ENCODE measurements around the gene CHKB. TPM values are rescaled to one million over a fixed set of nuclear protein-coding genes. Genes with fewer than 3 reads are reported as not detected.
A peak's percentile ranks its signal among the peaks of the same experiment; 100 is the strongest.

Gene CHKB
- total and polyA plus RNA-seq, 10 of the 15 experiments (the other 5 are each of a cell fraction or from before 2014, with no cell fraction given): 10.0 to 93.9 (median 57.0) TPM

GRCh38 chr22:50542416-50542927 lies 40.2 kb downstream of the CHKB start (continued):
- no peak for TF ChIP-seq HSF1 (IDR thresholded peaks at IDR 0.05; ENCODE audit: low read depth, low read length)
- no peak for TF ChIP-seq FOS (IDR thresholded peaks at IDR 0.05; ENCODE audit: borderline replicate concordance, extremely low read depth, insufficient read length)
- no peak for TF ChIP-seq NFXL1 (IDR thresholded peaks at IDR 0.05; ENCODE audit: borderline replicate concordance)
- peak; percentile 70 for TF ChIP-seq ATF7 (IDR thresholded peaks at IDR 0.05; ENCODE audit: low read depth)
- peak; percentile 82 for TF ChIP-seq HDAC6 (IDR thresholded peaks at IDR 0.05; ENCODE audit: unreplicated experiment)
- no peak for TF ChIP-seq CEBPZ (IDR thresholded peaks at IDR 0.05; ENCODE audit: low read depth, low read length)
- TF ChIP-seq POLR2A (IDR thresholded peaks at IDR 0.05; ENCODE audit: low read depth, low read length): peak; percentile 86
- TF ChIP-seq ETV6 (conservative IDR thresholded peaks at IDR 0.05 in 1 of 2, IDR thresholded peaks at IDR 0.05 in 1 of 2; ENCODE audit: borderline replicate concordance in 1 of 2, low read depth in 1 of 2): peak in 1 of 2 experiments; percentile 79; a peak in 2 of 4 replicates
- 0 out of 2 replicates have a peak, but pooled peaks have one; percentile 57 for TF ChIP-seq ASH2L (IDR thresholded peaks at IDR 0.05; ENCODE audit: borderline replicate concordance, low read depth)
- TF ChIP-seq E2F8 (IDR thresholded peaks at IDR 0.05; ENCODE audit: low read depth, partially characterized antibody): no peak
- no peak for TF ChIP-seq STAT3 (IDR thresholded peaks at IDR 0.05; ENCODE audit: low read depth, low read length)
- TF ChIP-seq, protein P1, sequence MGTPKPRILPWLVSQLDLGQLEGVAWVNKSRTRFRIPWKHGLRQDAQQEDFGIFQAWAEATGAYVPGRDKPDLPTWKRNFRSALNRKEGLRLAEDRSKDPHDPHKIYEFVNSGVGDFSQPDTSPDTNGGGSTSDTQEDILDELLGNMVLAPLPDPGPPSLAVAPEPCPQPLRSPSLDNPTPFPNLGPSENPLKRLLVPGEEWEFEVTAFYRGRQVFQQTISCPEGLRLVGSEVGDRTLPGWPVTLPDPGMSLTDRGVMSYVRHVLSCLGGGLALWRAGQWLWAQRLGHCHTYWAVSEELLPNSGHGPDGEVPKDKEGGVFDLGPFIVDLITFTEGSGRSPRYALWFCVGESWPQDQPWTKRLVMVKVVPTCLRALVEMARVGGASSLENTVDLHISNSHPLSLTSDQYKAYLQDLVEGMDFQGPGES (IDR thresholded peaks at IDR 0.05): no peak
- TF ChIP-seq POLR2AphosphoS2 (IDR thresholded peaks at IDR 0.05; ENCODE audit: low read depth, low read length): no peak; the same call in 1 of the 2 replicates
- TF ChIP-seq JUND (IDR thresholded peaks at IDR 0.05; ENCODE audit: low read depth, low read length): 0 out of 2 replicates have a peak, but pooled peaks have one; percentile 59
- no peak for TF ChIP-seq KLF5 (IDR thresholded peaks at IDR 0.05; ENCODE audit: partially characterized antibody)
- TF ChIP-seq SMC3 (IDR thresholded peaks at IDR 0.05; ENCODE audit: borderline replicate concordance, low read length): no peak; the same call in 1 of the 2 replicates
- no peak for TF ChIP-seq BRCA1 (IDR thresholded peaks at IDR 0.05; ENCODE audit: low read depth, low read length)
- no peak for TF ChIP-seq NR2C2 (IDR thresholded peaks at IDR 0.05; ENCODE audit: borderline replicate concordance, control insufficient read depth, insufficient read length, low read depth)
- no peak for TF ChIP-seq EZH2 (IDR thresholded peaks at IDR 0.05; ENCODE audit: borderline replicate concordance, control insufficient read depth, low read depth, low read length)
- TF ChIP-seq SIX5 (IDR thresholded peaks at IDR 0.05; ENCODE audit: low read depth, low read length, severe bottlenecking): no peak

Data from GM12878 (cell line).